IMR-90 (cell line): ENCODE measurements around the gene MTUS2. TPM values are rescaled to one million over a fixed set of nuclear protein-coding genes. Genes with fewer than 3 reads are reported as not detected.

ENCODE experiments used
- ATAC-seq: fragments of 200-7000 bp; cut with Tn5 transposase; 2 replicates; pipeline ENCODE4 v1.9.1; 2020; ENCODE audit warnings: low read depth, mild to moderate bottlenecking, moderate library complexity
- BruUV-seq: library from RNA; stranded (reverse); fragments of 400-500 nt; replicated peaks from 2 replicates; lab custom pipeline; 2021; lab: Mats Ljungman, UMichigan
- CTCF ChIA-PET: fragments of 300-600 bp; formaldehyde crosslinking; extraction: SDS; loops from one replicate; lab custom pipeline; 2021; ENCODE audit warnings: antibody characterized with exemption; lab: Yijun Ruan, JAX
- POLR2A ChIA-PET: fragments of 300-600 bp; sonication (Branson Sonifier 250); formaldehyde crosslinking; loops from one replicate; lab custom pipeline; 2022; ENCODE audit warnings: antibody characterized with exemption; ENCODE audit not compliant: unreplicated experiment; lab: Charles Lee
- DNase-seq: peaks from one replicate; pipeline ENCODE4 v3.0.0; 2013
- H2AFZ ChIP-seq: replicated peaks from 2 replicates; pipeline ENCODE3; 2013; ENCODE audit warnings: low read length, mild to moderate bottlenecking; ENCODE audit not compliant: poor library complexity
- H2AK5ac ChIP-seq: 2 replicates; pipeline ENCODE4 v1.6.1; 2013; ENCODE audit warnings: low read depth, low read length, inconsistent platforms
- H2AK9ac ChIP-seq: replicated peaks from 2 replicates; pipeline ENCODE3; 2013; ENCODE audit warnings: mild to moderate bottlenecking, low read depth, low read length, moderate library complexity; ENCODE audit not compliant: poor library complexity
- H2BK120ac ChIP-seq: 2 replicates; pipeline ENCODE4 v1.6.1; 2013; ENCODE audit warnings: low read depth, low read length, inconsistent platforms
- H2BK15ac ChIP-seq: 3 replicates; pipeline ENCODE4 v1.6.1; 2013; ENCODE audit warnings: low read depth, low read length, inconsistent platforms
- H2BK20ac ChIP-seq: 2 replicates; pipeline ENCODE4 v1.6.1; 2013; ENCODE audit warnings: low read depth, mild to moderate bottlenecking, inconsistent platforms, low read length, moderate library complexity
- H2BK5ac ChIP-seq: 2 replicates; pipeline ENCODE4 v1.6.1; 2013; ENCODE audit warnings: mild to moderate bottlenecking, low read depth, low read length, inconsistent platforms; ENCODE audit not compliant: poor library complexity, severe bottlenecking
- H3K14ac ChIP-seq: replicated peaks from 2 replicates; pipeline ENCODE4 v1.6.1; 2013; ENCODE audit warnings: low read depth, low read length, inconsistent platforms
- H3K18ac ChIP-seq: 2 replicates; pipeline ENCODE4 v1.6.1; 2013; ENCODE audit warnings: low read depth, low read length, control low read depth
- H3K23ac ChIP-seq: 2 replicates; pipeline ENCODE4 v1.6.1; 2013; ENCODE audit warnings: low read depth, low read length, inconsistent platforms
- H3K27ac ChIP-seq: 2 replicates; pipeline ENCODE4 v1.5.1; 2013; ENCODE audit warnings: mild to moderate bottlenecking, control low read depth, low read length; ENCODE audit not compliant: insufficient read depth
- H3K27me3 ChIP-seq: 2 replicates; pipeline ENCODE4 v1.6.1; 2013; ENCODE audit warnings: low read length; ENCODE audit not compliant: control insufficient read depth, insufficient read depth
- H3K36me3 ChIP-seq: 2 replicates; pipeline ENCODE4 v1.6.1; 2013; ENCODE audit warnings: low read length, mixed read lengths; ENCODE audit not compliant: control insufficient read depth, insufficient read depth
- H3K4ac ChIP-seq: 2 replicates; pipeline ENCODE4 v1.6.1; 2013; ENCODE audit warnings: low read depth, low read length, inconsistent platforms
- H3K4me1 ChIP-seq: 2 replicates; pipeline ENCODE4 v1.6.1; 2013; ENCODE audit warnings: low read length, mixed read lengths; ENCODE audit not compliant: control insufficient read depth, insufficient read depth
- H3K4me2 ChIP-seq: 2 replicates; pipeline ENCODE4 v1.6.1; 2013; ENCODE audit warnings: low read depth, mild to moderate bottlenecking, control low read depth, low read length, moderate library complexity
- H3K4me3 ChIP-seq: 2 replicates; pipeline ENCODE4 v1.5.1; 2013; ENCODE audit warnings: low read depth, mild to moderate bottlenecking, control low read depth, low read length, moderate library complexity; ENCODE audit not compliant: insufficient read depth
- H3K56ac ChIP-seq: 2 replicates; pipeline ENCODE4 v1.6.1; 2013; ENCODE audit warnings: low read length, inconsistent platforms; ENCODE audit not compliant: insufficient read depth; ENCODE audit errors: extremely low read depth
- H3K79me1 ChIP-seq, 2 experiments: 2 replicates each; pipeline ENCODE4 v1.6.1; 2013; ENCODE audit warnings: low read length in 2 of 2, inconsistent platforms in 1 of 2, low read depth in 1 of 2
- H3K9ac ChIP-seq: 2 replicates; pipeline ENCODE4 v1.6.1; 2013; ENCODE audit warnings: low read depth, low read length, control low read depth
- H3K9me1 ChIP-seq: 2 replicates; pipeline ENCODE4 v1.6.1; 2013; ENCODE audit warnings: low read length, inconsistent platforms; ENCODE audit not compliant: insufficient read depth
- H3K9me3 ChIP-seq: 2 replicates; pipeline ENCODE4 v1.6.1; 2013; ENCODE audit warnings: low read length; ENCODE audit not compliant: control insufficient read depth, insufficient read depth
- H4K20me1 ChIP-seq: 2 replicates; pipeline ENCODE4 v1.6.1; 2013; ENCODE audit warnings: low read length, inconsistent platforms; ENCODE audit not compliant: insufficient read depth
- H4K5ac ChIP-seq: 2 replicates; pipeline ENCODE4 v1.6.1; 2013; ENCODE audit warnings: mild to moderate bottlenecking, low read depth, low read length, control low read depth
- H4K8ac ChIP-seq, 2 experiments: 2 replicates each; pipeline ENCODE4 v1.6.1; 2013; ENCODE audit warnings: low read depth in 2 of 2, low read length in 2 of 2, control low read depth in 1 of 2, inconsistent platforms in 1 of 2
- H4K91ac ChIP-seq: 2 replicates; pipeline ENCODE4 v1.6.1; 2013; ENCODE audit warnings: low read depth, low read length, inconsistent platforms; ENCODE audit not compliant: insufficient read depth
- BHLHE40 ChIP-seq: fragments of 150-350 bp; IDR thresholded peaks from 2 replicates; pipeline ENCODE4 v1.6.1; 2016; ENCODE audit warnings: mild to moderate bottlenecking, low read depth, low read length
- CHD1 ChIP-seq: IDR thresholded peaks from 2 replicates; pipeline ENCODE4 v1.6.1; 2012; ENCODE audit warnings: low read depth, low read length, improper control_type of control experiment
- CTCF ChIP-seq: conservative IDR thresholded peaks from 2 replicates; pipeline ENCODE4 v1.5.1; 2012; ENCODE audit warnings: mild to moderate bottlenecking, low read depth, low read length, improper control_type of control experiment
- MAZ ChIP-seq: IDR thresholded peaks from 2 replicates; pipeline ENCODE4 v1.6.1; 2012; ENCODE audit warnings: low read depth, mild to moderate bottlenecking, low read length, improper control_type of control experiment, moderate library complexity, borderline replicate concordance
- NFE2L2 ChIP-seq: fragments of 150-350 bp; IDR thresholded peaks from 2 replicates; pipeline ENCODE4 v1.6.1; 2016; ENCODE audit warnings: low read depth, mild to moderate bottlenecking, low read length
- RAD21 ChIP-seq: IDR thresholded peaks from 2 replicates; pipeline ENCODE4 v1.6.1; 2012; ENCODE audit warnings: low read length, improper control_type of control experiment
- SMC3 ChIP-seq: fragments of 150-350 bp; IDR thresholded peaks from 2 replicates; pipeline ENCODE4 v1.6.1; 2016; ENCODE audit warnings: low read depth, mild to moderate bottlenecking, antibody characterized with exemption, low read length, moderate library complexity
- WGBS, 2 experiments: methylation state at CpG; one replicate each; pipeline versions ENCODE4 v1.1.5 to v1.1.7; 2013; ENCODE audit warnings: missing lambda C conversion rate in 2 of 2; ENCODE audit not compliant: insufficient read length in 1 of 2; ENCODE audit errors: extremely low coverage in 2 of 2; 5-methylcytosine and 5-hydroxymethylcytosine counted together
- dilution Hi-C: fragments of 300-500 bp; cut with HindIII; formaldehyde crosslinking; loops from one replicate; pipeline ENCODE4 v1.14.3; 2018; ENCODE audit warnings: low sequenced_read_pairs; ENCODE audit not compliant: unreplicated experiment
- in situ Hi-C: fragments of 300-500 bp; cut with MboI; formaldehyde crosslinking; loops from 3 replicates; pipeline ENCODE4 v1.14.3; 2019; ENCODE audit warnings: low sequenced_read_pairs, inconsistent platforms, mixed read lengths
- intact Hi-C: fragments of 100-400 bp; cut with micrococcal nuclease; formaldehyde crosslinking; loops from 2 replicates; pipeline ENCODE4 v1.10.0; 2022
- polyA plus RNA-seq, 3 experiments: library from polyadenylated mRNA; depleted of rRNA; stranded (reverse); fragments of >200 nt; gene quantifications; 2 replicates each; pipeline ENCODE4 v1.2.3, GENCODE V29; 2012; ENCODE audit warnings: low replicate concordance in 1 of 3
- total RNA-seq: library from RNA; depleted of rRNA; stranded (reverse); fragments of >200 nt; gene quantifications from 2 replicates; pipeline ENCODE4 v1.2.3, GENCODE V29; 2012

Gene MTUS2
- total and polyA plus RNA-seq, 2 of the 4 experiments (the other 2 are of a cell fraction), result under 0.01 to 0.02 TPM

- intact Hi-C loops, result loop anchor here (2.0 to 10.0 kb wide), 2 partner anchors 544 to 1528 kb away; no protein-coding TSS in a partner anchor
- Histone ChIP-seq H4K91ac (no peak overlapping the region), H3K23ac (no peak overlapping the region), H4K20me1 (no peaks in the 10 kb centered on the region), H4K5ac (no peak overlapping the region), H2BK20ac (no peak overlapping the region), H3K27me3 (peaks cover under 1% of the 10 kb centered on the region; the same call in 1 of the 2 replicates), H3K4me3 (no peak overlapping the region), H2AK5ac (no peak overlapping the region), H3K27ac (no peak overlapping the region), H3K9me3 (no peaks in the 10 kb centered on the region), H2AK9ac (peak overlapping the region; percentile 15), H3K4ac (no peak overlapping the region), H2BK5ac (no peak overlapping the region), H3K36me3 (no peaks in the 10 kb centered on the region), H3K9me1 (no peaks in the 10 kb centered on the region), H3K4me2 (0 out of 2 replicates have a peak overlapping the region, but pooled peaks have one; percentile 31), H2BK120ac (no peak overlapping the region), H3K18ac (no peak overlapping the region), H3K14ac (no peak overlapping the region), H3K4me1 (no peaks in the 10 kb centered on the region), H4K8ac (no peak overlapping the region), H3K9ac (no peak overlapping the region), H2BK15ac (no peak overlapping the region), H3K79me1 (no peaks in the 10 kb centered on the region), H3K56ac (no peak overlapping the region), H2AFZ (peak overlapping the region; percentile 85)
- TF ChIP-seq CHD1 (no peak), CTCF (peak; percentile 73), RAD21 (peak; percentile 58), BHLHE40 (no peak), NFE2L2 (no peak), SMC3 (peak; percentile 43), MAZ (no peak)
- dilution Hi-C loops, result no loop called here
- ChIA-PET CTCF (interaction anchor here (1.2 kb wide), 1 partner anchor 11 kb away, joined by 3 read pairs; no protein-coding TSS in a partner anchor), POLR2A (no interaction called here)
- BruUV-seq, result no TSS peak
- ATAC-seq (peak; percentile 99), DNase-seq (peak; percentile 44)
- in situ Hi-C loops, result loop anchor here (25.0 kb wide), 1 partner anchor 551 kb away; the partner anchor contains the start of gene MTUS2
- WGBS, 2 experiments, result no CpG with 5 or more reads among the region's 6 CpGs
Observed at GRCh38 chr13:29362849-29363604, 542.9 kb downstream of the MTUS2 start.
